Measurements from ENCODE around the gene GNG3.

GRCh38 chr11:62757846-62758788 lies 50.6 kb downstream of the GNG3 start:
- TF ChIP-seq CTCF (IDR thresholded peaks at IDR 0.05; ENCODE audit: insufficient read depth, low read length, poor library complexity, severe bottlenecking) (no peak), EZH2phosphoT487 (conservative IDR thresholded peaks at IDR 0.05; ENCODE audit: low read length) (no peak)

Data from SU-DHL-6 (cell line).